Measurements from ENCODE around the gene NECAB3.

The NECAB3 gene

GRCh38 chr20:33663161-33664084, 10.8 kb downstream of the NECAB3 start:
- DNase-seq (ENCODE audit: low spot score in 2 of 2) (peak; percentile 63 to 64), ATAC-seq (replicated peaks; ENCODE audit: extremely low read depth, poor library complexity, severe bottlenecking) (peak; percentile 64)
- Mint-ChIP-seq H3K4me1 (peaks cover 29% of the 10 kb centered on the region), H3K4me3 (peak overlapping the region; percentile 84), H3K27ac (ENCODE audit: low read depth) (peak overlapping the region; percentile 77), H3K9me3 (no peaks in the 10 kb centered on the region), H3K36me3 (ENCODE audit: insufficient read depth) (peaks cover 16% of the 10 kb centered on the region), H3K27me3 (no peaks in the 10 kb centered on the region)

- H3K27ac Mint-ChIP-seq (ENCODE audit: low read depth), result peak within 1 kb of the TSS; percentile 77
- ATAC-seq (replicated peaks; ENCODE audit: extremely low read depth, poor library complexity, severe bottlenecking), result no peak
- no peak for DNase-seq (ENCODE audit: low spot score in 2 of 2)
- H3K27me3 Mint-ChIP-seq, result no peaks in the 10 kb centered on the region
- H3K9me3 Mint-ChIP-seq, result no peaks in the 10 kb centered on the region
- H3K36me3 Mint-ChIP-seq (ENCODE audit: insufficient read depth), result peaks cover 16% of the 10 kb centered on the region
- peak within 1 kb of the TSS; percentile 84 for H3K4me3 Mint-ChIP-seq
- peaks cover 29% of the 10 kb centered on the region for H3K4me1 Mint-ChIP-seq
These were observed 12.1 kb downstream of the NECAB3 start, which contains the start of gene C20orf144 for GRCh38 chr20:33662172-33662571. Gene C20orf144 (plus strand): TSS chr20:33662327. CDS start chr20:33662346, 19 bp downstream.

- DNase-seq (ENCODE audit: low spot score in 2 of 2), result no peak
- Mint-ChIP-seq H3K4me3 (no peak overlapping the region), H3K9me3 (no peaks in the 10 kb centered on the region), H3K27ac (ENCODE audit: low read depth) (no peak overlapping the region), H3K27me3 (no peaks in the 10 kb centered on the region), H3K4me1 (peaks cover 20% of the 10 kb centered on the region), H3K36me3 (ENCODE audit: insufficient read depth) (peaks cover 11% of the 10 kb centered on the region)
- no peak for ATAC-seq (replicated peaks; ENCODE audit: extremely low read depth, poor library complexity, severe bottlenecking)
These were observed 13.6 kb downstream of the NECAB3 start for GRCh38 chr20:33660685-33661058.

- ATAC-seq (replicated peaks; ENCODE audit: extremely low read depth, poor library complexity, severe bottlenecking) (no peak), DNase-seq (ENCODE audit: low spot score in 2 of 2) (no peak)
- Mint-ChIP-seq H3K36me3 (ENCODE audit: insufficient read depth) (peaks cover 11% of the 10 kb centered on the region), H3K27ac (ENCODE audit: low read depth) (no peak overlapping the region), H3K4me3 (no peak overlapping the region), H3K27me3 (no peaks in the 10 kb centered on the region), H3K9me3 (no peaks in the 10 kb centered on the region), H3K4me1 (peaks cover 20% of the 10 kb centered on the region)
These were observed 14.1 kb downstream of the NECAB3 start for GRCh38 chr20:33660035-33660684.

GRCh38 chr20:33659341-33660034, 14.7 kb downstream of the NECAB3 start:
- ATAC-seq (replicated peaks; ENCODE audit: extremely low read depth, poor library complexity, severe bottlenecking) (no peak), DNase-seq (ENCODE audit: low spot score in 2 of 2) (no peak)

GRCh38 chr20:33658929-33659328, 15.3 kb downstream of the NECAB3 start:
- no peak for ATAC-seq (replicated peaks; ENCODE audit: extremely low read depth, poor library complexity, severe bottlenecking)
- DNase-seq (ENCODE audit: low spot score in 2 of 2), result no peak
- H3K27ac Mint-ChIP-seq (ENCODE audit: low read depth), result no peak overlapping the region
- H3K27me3 Mint-ChIP-seq, result no peaks in the 10 kb centered on the region
- H3K4me1 Mint-ChIP-seq, result peaks cover 8% of the 10 kb centered on the region
- H3K9me3 Mint-ChIP-seq, result no peaks in the 10 kb centered on the region
- peaks cover 7% of the 10 kb centered on the region for H3K36me3 Mint-ChIP-seq (ENCODE audit: insufficient read depth)
- H3K4me3 Mint-ChIP-seq, result no peak overlapping the region

More at GRCh38 chr20:33659341-33660034, 14.7 kb downstream of the NECAB3 start:
- H3K4me1 Mint-ChIP-seq, result peaks cover 13% of the 10 kb centered on the region
- H3K9me3 Mint-ChIP-seq, result no peaks in the 10 kb centered on the region
- H3K4me3 Mint-ChIP-seq, result no peak overlapping the region
- no peaks in the 10 kb centered on the region for H3K27me3 Mint-ChIP-seq
- peaks cover 9% of the 10 kb centered on the region for H3K36me3 Mint-ChIP-seq (ENCODE audit: insufficient read depth)
- H3K27ac Mint-ChIP-seq (ENCODE audit: low read depth), result no peak overlapping the region

- DNase-seq (ENCODE audit: low spot score in 2 of 2) (no peak), ATAC-seq (replicated peaks; ENCODE audit: extremely low read depth, poor library complexity, severe bottlenecking) (no peak)
- peaks cover 6% of the 10 kb centered on the region for H3K4me1 Mint-ChIP-seq
- no peaks in the 10 kb centered on the region for H3K9me3 Mint-ChIP-seq
- no peak overlapping the region for H3K27ac Mint-ChIP-seq (ENCODE audit: low read depth)
- H3K4me3 Mint-ChIP-seq, result no peak overlapping the region
- H3K27me3 Mint-ChIP-seq, result no peaks in the 10 kb centered on the region
- peaks cover 7% of the 10 kb centered on the region for H3K36me3 Mint-ChIP-seq (ENCODE audit: insufficient read depth)
These were observed 15.7 kb downstream of the NECAB3 start for GRCh38 chr20:33658510-33658909.

GRCh38 chr20:33657704-33658095, 16.5 kb downstream of the NECAB3 start:
- Mint-ChIP-seq H3K9me3 (no peaks in the 10 kb centered on the region), H3K27ac (ENCODE audit: low read depth) (no peak overlapping the region), H3K4me1 (peaks cover 2% of the 10 kb centered on the region), H3K27me3 (no peaks in the 10 kb centered on the region), H3K4me3 (no peak overlapping the region), H3K36me3 (ENCODE audit: insufficient read depth) (peaks cover 1% of the 10 kb centered on the region)
- ATAC-seq (replicated peaks; ENCODE audit: extremely low read depth, poor library complexity, severe bottlenecking) (no peak), DNase-seq (ENCODE audit: low spot score in 2 of 2) (no peak)

GRCh38 chr20:33656783-33657703, 17.2 kb downstream of the NECAB3 start:
- Mint-ChIP-seq H3K9me3 (no peaks in the 10 kb centered on the region), H3K36me3 (ENCODE audit: insufficient read depth) (no peaks in the 10 kb centered on the region), H3K4me1 (no peaks in the 10 kb centered on the region), H3K27me3 (no peaks in the 10 kb centered on the region), H3K4me3 (no peak overlapping the region), H3K27ac (ENCODE audit: low read depth) (no peak overlapping the region)
- ATAC-seq (replicated peaks; ENCODE audit: extremely low read depth, poor library complexity, severe bottlenecking) (no peak), DNase-seq (ENCODE audit: low spot score in 2 of 2) (no peak)

GRCh38 chr20:33656010-33656782, 18.0 kb downstream of the NECAB3 start:
- no peaks in the 10 kb centered on the region for H3K36me3 Mint-ChIP-seq (ENCODE audit: insufficient read depth)
- no peaks in the 10 kb centered on the region for H3K27me3 Mint-ChIP-seq
- ATAC-seq (replicated peaks; ENCODE audit: extremely low read depth, poor library complexity, severe bottlenecking) (no peak), DNase-seq (ENCODE audit: low spot score in 2 of 2) (no peak)
- no peak overlapping the region for H3K4me3 Mint-ChIP-seq
- H3K4me1 Mint-ChIP-seq, result no peaks in the 10 kb centered on the region
- H3K9me3 Mint-ChIP-seq, result no peaks in the 10 kb centered on the region
- no peak overlapping the region for H3K27ac Mint-ChIP-seq (ENCODE audit: low read depth)

- H3K9me3 Mint-ChIP-seq, result no peaks in the 10 kb centered on the region
- no peaks in the 10 kb centered on the region for H3K27me3 Mint-ChIP-seq
- no peaks in the 10 kb centered on the region for H3K36me3 Mint-ChIP-seq (ENCODE audit: insufficient read depth)
- ATAC-seq (replicated peaks; ENCODE audit: extremely low read depth, poor library complexity, severe bottlenecking) (no peak), DNase-seq (ENCODE audit: low spot score in 2 of 2) (no peak)
- H3K27ac Mint-ChIP-seq (ENCODE audit: low read depth), result peak overlapping the region; percentile 84
- H3K4me1 Mint-ChIP-seq, result no peaks in the 10 kb centered on the region
- H3K4me3 Mint-ChIP-seq, result no peak overlapping the region
These were observed 19.1 kb downstream of the NECAB3 start for GRCh38 chr20:33655164-33655563.
